Measurements from ENCODE around the gene RUNX1. TPM values are rescaled to one million over a fixed set of nuclear protein-coding genes. Genes with fewer than 3 reads are reported as not detected.

RUNX1 gene
- total and polyA plus RNA-seq, 10 of the 15 experiments (the other 5 are each of a cell fraction or from before 2014, with no cell fraction given), result 0.90 to 15.2 (median 4.1) TPM

DNA sequence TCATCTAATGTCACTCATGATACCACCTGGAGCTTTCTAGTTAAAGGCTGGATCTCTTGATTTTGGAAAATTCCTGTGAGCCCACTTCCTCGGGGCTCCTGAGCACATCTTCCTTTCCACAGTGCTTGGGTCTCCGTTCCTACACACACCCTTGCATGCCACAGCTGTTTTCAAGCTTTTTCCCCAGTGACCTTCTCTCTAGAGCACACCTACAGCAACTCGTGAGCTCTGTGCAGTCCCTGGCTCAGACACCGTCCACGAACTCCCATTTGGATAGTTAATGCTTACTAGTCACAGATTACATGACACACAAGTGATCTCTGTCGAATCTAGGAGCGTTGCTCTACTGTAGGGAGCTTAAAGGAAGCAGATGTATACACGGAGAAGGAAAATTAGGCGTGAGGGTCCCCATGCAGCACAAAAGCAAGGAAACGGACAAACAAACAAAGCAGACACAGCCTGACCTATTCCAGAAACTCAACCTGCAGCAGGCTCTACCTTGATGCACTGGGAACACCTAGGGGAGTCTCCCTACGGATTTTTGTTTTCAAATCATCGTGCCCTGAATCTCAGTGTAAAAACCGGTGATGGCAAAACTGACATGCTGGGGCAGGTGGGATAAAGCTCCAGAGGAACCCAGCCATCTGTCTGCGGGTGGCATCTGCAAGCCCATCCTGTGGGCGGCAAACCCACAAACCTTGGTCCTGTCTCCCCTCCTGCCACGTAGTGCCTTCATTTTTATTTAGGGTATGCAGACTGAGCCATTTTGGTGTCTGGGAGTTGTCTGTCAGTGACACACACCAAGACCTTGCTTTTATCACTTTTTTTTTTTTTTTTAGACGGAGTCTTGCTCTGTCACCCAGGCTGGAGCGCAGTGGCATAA is 177.8 kb downstream of the RUNX1 start:
- no peak for DNase-seq (ENCODE audit: low read depth, low spot score)
- ChIA-PET RAD21 (ENCODE audit: unreplicated experiment) (no interaction called here), SMC1A (ENCODE audit: uncharacterized antibody, unreplicated experiment) (interaction anchor here (1.1 kb wide), 1 partner anchor 8 kb away, joined by 3 read pairs; no protein-coding TSS in a partner anchor), CTCF (interaction anchor here (0.9 kb wide), 1 partner anchor 18 kb away, joined by 3 read pairs; no protein-coding TSS in a partner anchor), POLR2A (no interaction called here)
- no peaks in the 10 kb centered on the region for H4K20me1 ChIP-seq (ENCODE audit: control insufficient read depth, insufficient read depth)
- H3K27ac ChIP-seq (ENCODE audit: control insufficient read depth, insufficient read depth), result no peak overlapping the region
- 82% methylated on average over 18 of the region's 18 CpGs for whole genome bisulfite sequencing (ENCODE audit: insufficient coverage, insufficient replicate concordance, low lambda C conversion rate, missing lambda C conversion rate)
- no TSS peak for BruUV-seq (replicated peaks)
- H3K27me3 ChIP-seq (replicated peaks in 1 of 2; ENCODE audit: control insufficient read depth in 2 of 2, insufficient read depth in 2 of 2, low read length in 1 of 2), result no peaks in the 10 kb centered on the region
- no peak overlapping the region for H2AFZ ChIP-seq (ENCODE audit: control insufficient read depth, low read depth, low read length)
- H3K36me3 ChIP-seq (ENCODE audit: control insufficient read depth in 2 of 2, insufficient read depth in 2 of 2, low read length in 1 of 2), result peaks cover 0 to 2% of the 10 kb centered on the region in 2 experiments; a peak in 1 of 4 replicates
- no peak for FAIRE-seq
- ATAC-seq, result no peak
- TF ChIP-seq ETV6 (conservative IDR thresholded peaks at IDR 0.05 in 1 of 2, IDR thresholded peaks at IDR 0.05 in 1 of 2; ENCODE audit: borderline replicate concordance in 1 of 2, low read depth in 1 of 2), result no peak
- intact Hi-C loops (cut with micrococcal nuclease; ENCODE audit: unreplicated experiment), result no loop called here
- H3K4me3 ChIP-seq, result no peak overlapping the region
- in situ Hi-C loops (cut with MboI), result loop anchor here (25.0 kb wide), 2 partner anchors 859 to 1609 kb away; partner anchors contain the start of gene IL10RB
- peaks cover 13% of the 10 kb centered on the region for H3K4me1 ChIP-seq (ENCODE audit: control insufficient read depth, insufficient read depth, low read length)
- H3K9ac ChIP-seq (ENCODE audit: control insufficient read depth, insufficient read depth, low read length), result no peak overlapping the region
- H3K4me2 ChIP-seq (ENCODE audit: control insufficient read depth, insufficient read depth), result no peak overlapping the region
- no peaks in the 10 kb centered on the region for H3K79me2 ChIP-seq (ENCODE audit: control insufficient read depth, insufficient read depth, low read length)
- no peaks in the 10 kb centered on the region for H3K9me3 ChIP-seq (replicated peaks; ENCODE audit: control insufficient read depth, insufficient read depth, low read length)

DNA sequence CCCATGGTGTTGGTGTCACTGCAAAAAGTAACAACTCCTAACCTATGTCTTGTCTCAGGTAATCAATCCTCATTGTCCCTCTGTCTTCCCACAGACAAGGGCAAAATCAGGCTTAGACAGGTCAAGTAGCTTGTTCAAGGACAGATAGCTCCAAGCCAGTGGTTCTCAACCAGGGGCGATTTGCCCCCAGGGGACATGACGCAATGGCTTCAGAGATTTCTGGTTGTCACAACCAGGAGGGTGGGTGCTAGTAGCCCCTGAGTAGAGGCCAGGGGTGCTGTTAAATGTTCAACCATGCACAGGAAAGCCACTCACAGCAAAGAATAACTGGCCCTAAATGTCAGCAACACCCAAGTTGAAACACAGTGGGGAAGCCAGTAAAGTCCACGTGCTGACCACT is 178.9 kb downstream of the RUNX1 start:
- no TSS peak for BruUV-seq (replicated peaks)
- H3K4me1 ChIP-seq (ENCODE audit: control insufficient read depth, insufficient read depth, low read length), result peaks cover 23% of the 10 kb centered on the region
- no peak overlapping the region for H3K4me2 ChIP-seq (ENCODE audit: control insufficient read depth, insufficient read depth)
- DNase-seq (ENCODE audit: low read depth, low spot score) (no peak), ATAC-seq (no peak), FAIRE-seq (no peak)
- in situ Hi-C loops (cut with MboI), result loop anchor here (25.0 kb wide), 2 partner anchors 858 to 1608 kb away; partner anchors contain the start of gene IL10RB
- 98% methylated on average over 3 of the region's 3 CpGs for WGBS (ENCODE audit: insufficient coverage, insufficient replicate concordance, low lambda C conversion rate, missing lambda C conversion rate)
- no peaks in the 10 kb centered on the region for H3K27me3 ChIP-seq (replicated peaks in 1 of 2; ENCODE audit: control insufficient read depth in 2 of 2, insufficient read depth in 2 of 2, low read length in 1 of 2)
- intact Hi-C loops (cut with micrococcal nuclease; ENCODE audit: unreplicated experiment), result no loop called here
- H3K4me3 ChIP-seq, result no peak overlapping the region
- H3K9ac ChIP-seq (ENCODE audit: control insufficient read depth, insufficient read depth, low read length), result no peak overlapping the region
- no peaks in the 10 kb centered on the region for H3K79me2 ChIP-seq (ENCODE audit: control insufficient read depth, insufficient read depth, low read length)
- no peak overlapping the region for H2AFZ ChIP-seq (ENCODE audit: control insufficient read depth, low read depth, low read length)
- no peaks in the 10 kb centered on the region for H4K20me1 ChIP-seq (ENCODE audit: control insufficient read depth, insufficient read depth)
- ChIA-PET POLR2A (no interaction called here), SMC1A (ENCODE audit: uncharacterized antibody, unreplicated experiment) (interaction anchor here (1.1 kb wide), 1 partner anchor 9 kb away, joined by 3 read pairs; no protein-coding TSS in a partner anchor), CTCF (no interaction called here), RAD21 (ENCODE audit: unreplicated experiment) (no interaction called here)
- H3K27ac ChIP-seq (ENCODE audit: control insufficient read depth, insufficient read depth), result no peak overlapping the region
- peaks cover 0 to 2% of the 10 kb centered on the region in 2 experiments; a peak in 1 of 4 replicates for H3K36me3 ChIP-seq (ENCODE audit: control insufficient read depth in 2 of 2, insufficient read depth in 2 of 2, low read length in 1 of 2)
- H3K9me3 ChIP-seq (replicated peaks; ENCODE audit: control insufficient read depth, insufficient read depth, low read length), result no peaks in the 10 kb centered on the region
- TF ChIP-seq YY1 (IDR thresholded peaks at IDR 0.05; ENCODE audit: low read depth, low read length) (no peak), SRF (IDR thresholded peaks at IDR 0.05; ENCODE audit: low read depth in 2 of 2, low read length in 2 of 2) (no peak), FOXM1 (IDR thresholded peaks at IDR 0.05; ENCODE audit: low read depth, low read length) (no peak), SPI1 (IDR thresholded peaks at IDR 0.05; ENCODE audit: borderline replicate concordance, insufficient read depth, low read depth, low read length) (no peak), USF1 (IDR thresholded peaks at IDR 0.05; ENCODE audit: borderline replicate concordance, extremely low read length, insufficient read depth, low read depth, low read length) (no peak), RAD51 (IDR thresholded peaks at IDR 0.05) (no peak), CHD4 (IDR thresholded peaks at IDR 0.05) (no peak), KAT2A (conservative IDR thresholded peaks at IDR 0.05; ENCODE audit: control insufficient read depth, low read depth, low read length) (no peak), ZNF274 (IDR thresholded peaks at IDR 0.05; ENCODE audit: insufficient read depth, insufficient read length) (no peak), SIN3A (IDR thresholded peaks at IDR 0.05; ENCODE audit: low read depth, low read length) (no peak), TCF3 (IDR thresholded peaks at IDR 0.05; ENCODE audit: borderline replicate concordance, insufficient read depth, low read depth, low read length) (no peak)
- TF ChIP-seq, protein P1, sequence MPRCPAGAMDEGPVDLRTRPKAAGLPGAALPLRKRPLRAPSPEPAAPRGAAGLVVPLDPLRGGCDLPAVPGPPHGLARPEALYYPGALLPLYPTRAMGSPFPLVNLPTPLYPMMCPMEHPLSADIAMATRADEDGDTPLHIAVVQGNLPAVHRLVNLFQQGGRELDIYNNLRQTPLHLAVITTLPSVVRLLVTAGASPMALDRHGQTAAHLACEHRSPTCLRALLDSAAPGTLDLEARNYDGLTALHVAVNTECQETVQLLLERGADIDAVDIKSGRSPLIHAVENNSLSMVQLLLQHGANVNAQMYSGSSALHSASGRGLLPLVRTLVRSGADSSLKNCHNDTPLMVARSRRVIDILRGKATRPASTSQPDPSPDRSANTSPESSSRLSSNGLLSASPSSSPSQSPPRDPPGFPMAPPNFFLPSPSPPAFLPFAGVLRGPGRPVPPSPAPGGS (IDR thresholded peaks at IDR 0.05; ENCODE audit: borderline replicate concordance, insufficient read depth, low read depth, low read length, poor library complexity, severe bottlenecking), result no peak

Measured in GM12878 (cell line).